ENCODE data around the gene CFAP300.

DNA sequence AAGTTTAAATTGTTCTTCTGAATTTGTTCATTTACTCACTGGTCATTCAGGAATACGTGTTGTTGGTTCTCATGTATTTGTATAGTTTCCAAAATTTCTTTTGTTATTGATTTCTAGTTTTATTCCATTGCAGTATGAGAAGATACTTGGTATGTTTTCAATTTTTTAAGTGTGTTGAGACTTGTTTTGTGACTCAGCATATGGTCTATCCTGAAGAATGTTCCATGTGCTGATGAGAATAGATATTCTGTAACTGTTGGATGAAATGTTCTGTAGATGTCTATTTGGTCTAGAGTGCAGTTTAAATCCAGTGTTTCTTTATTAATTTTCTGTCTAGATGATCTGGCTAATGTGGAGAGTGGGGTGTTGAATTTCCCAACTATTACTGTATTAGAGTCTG is 23.5 kb downstream of the CFAP300 start:
- TF ChIP-seq, protein P1, sequence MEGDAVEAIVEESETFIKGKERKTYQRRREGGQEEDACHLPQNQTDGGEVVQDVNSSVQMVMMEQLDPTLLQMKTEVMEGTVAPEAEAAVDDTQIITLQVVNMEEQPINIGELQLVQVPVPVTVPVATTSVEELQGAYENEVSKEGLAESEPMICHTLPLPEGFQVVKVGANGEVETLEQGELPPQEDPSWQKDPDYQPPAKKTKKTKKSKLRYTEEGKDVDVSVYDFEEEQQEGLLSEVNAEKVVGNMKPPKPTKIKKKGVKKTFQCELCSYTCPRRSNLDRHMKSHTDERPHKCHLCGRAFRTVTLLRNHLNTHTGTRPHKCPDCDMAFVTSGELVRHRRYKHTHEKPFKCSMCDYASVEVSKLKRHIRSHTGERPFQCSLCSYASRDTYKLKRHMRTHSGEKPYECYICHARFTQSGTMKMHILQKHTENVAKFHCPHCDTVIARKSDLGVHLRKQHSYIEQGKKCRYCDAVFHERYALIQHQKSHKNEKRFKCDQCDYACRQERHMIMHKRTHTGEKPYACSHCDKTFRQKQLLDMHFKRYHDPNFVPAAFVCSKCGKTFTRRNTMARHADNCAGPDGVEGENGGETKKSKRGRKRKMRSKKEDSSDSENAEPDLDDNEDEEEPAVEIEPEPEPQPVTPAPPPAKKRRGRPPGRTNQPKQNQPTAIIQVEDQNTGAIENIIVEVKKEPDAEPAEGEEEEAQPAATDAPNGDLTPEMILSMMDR (IDR thresholded peaks at IDR 0.05; ENCODE audit: poor library complexity), result no peak
- no peak for TF ChIP-seq EZH2 (IDR thresholded peaks at IDR 0.05; ENCODE audit: borderline replicate concordance)

All from hepatocyte (in vitro differentiated cells).